HepG2 (cell line): ENCODE measurements around the gene TMEM121. TPM values are rescaled to one million over a fixed set of nuclear protein-coding genes. Genes with fewer than 3 reads are reported as not detected.
A peak's percentile ranks its signal among the peaks of the same experiment; 100 is the strongest.

Experiments
- CREM ChIP-seq, 2 experiments: sonication (generic) in 1 of 2; formaldehyde crosslinking in 1 of 2; IDR thresholded peaks; 2 replicates each; pipeline versions ENCODE4 v1.4.0 to v1.6.1; 2016 to 2020; ENCODE audit warnings: antibody characterized with exemption in 1 of 2, mild to moderate bottlenecking in 1 of 2, missing genetic modification reagents in 1 of 2
- MED1 ChIP-seq: sonication (generic); formaldehyde crosslinking; IDR thresholded peaks from 2 replicates; pipeline ENCODE4 v1.4.0; 2020; ENCODE audit warnings: missing genetic modification reagents
- MEIS1 ChIP-seq: sonication (generic); formaldehyde crosslinking; IDR thresholded peaks from 2 replicates; pipeline ENCODE4 v1.9.0; 2021; ENCODE audit warnings: mild to moderate bottlenecking, missing genetic modification reagents, moderate library complexity, borderline replicate concordance
- SIN3A ChIP-seq: IDR thresholded peaks from 2 replicates; pipeline ENCODE4 v1.6.1; 2011; ENCODE audit warnings: low read depth, mild to moderate bottlenecking, control low read depth, low read length, borderline replicate concordance
- SKI ChIP-seq: fragments of 450-650 bp; IDR thresholded peaks from one replicate; pipeline ENCODE4 v1.6.1; 2018; ENCODE audit warnings: mild to moderate bottlenecking; ENCODE audit not compliant: partially characterized antibody
- TARDBP ChIP-seq: sonication (generic); formaldehyde crosslinking; IDR thresholded peaks from 2 replicates; pipeline ENCODE4 v1.8.0; 2022; ENCODE audit warnings: mild to moderate bottlenecking, missing genetic modification reagents
- THYN1 ChIP-seq: sonication (generic); formaldehyde crosslinking; IDR thresholded peaks from 2 replicates; pipeline ENCODE4 v1.8.1; 2023; ENCODE audit warnings: low read depth, mild to moderate bottlenecking, moderate library complexity, missing genetic modification reagents, borderline replicate concordance
- YEATS2 ChIP-seq: sonication (generic); formaldehyde crosslinking; IDR thresholded peaks from 2 replicates; pipeline ENCODE4 v1.4.0; 2020; ENCODE audit warnings: missing genetic modification reagents, borderline replicate concordance
- ZNF274 ChIP-seq: sonication (generic); formaldehyde crosslinking; IDR thresholded peaks from 2 replicates; pipeline ENCODE4 v1.5.1; 2020; ENCODE audit warnings: mild to moderate bottlenecking, missing genetic modification reagents
- ZNF484 ChIP-seq: sonication (generic); formaldehyde crosslinking; IDR thresholded peaks from 2 replicates; pipeline ENCODE4 v1.5.1; 2020; ENCODE audit warnings: mild to moderate bottlenecking, low read depth, missing genetic modification reagents, borderline replicate concordance
- ZNF713 ChIP-seq: sonication (generic); formaldehyde crosslinking; IDR thresholded peaks from 2 replicates; pipeline ENCODE4 v1.4.0; 2020; ENCODE audit warnings: mild to moderate bottlenecking, missing genetic modification reagents
- polyA plus RNA-seq, 8 experiments: library from polyadenylated mRNA; depleted of rRNA in 3 of 8; stranded (reverse) in 7 of 8; unstranded in 1 of 8; fragments of >200 nt; fragmentation: Illumina TruSeq in 4 of 8; extraction: Trizol in 4 of 8; gene quantifications; 2 replicates each; pipeline versions ENCODE4 v1.2.1 to v1.2.3, GENCODE V29; 2011 to 2016; ENCODE audit warnings: low read depth in 4 of 8, missing spikeins in 1 of 8, mixed read lengths in 1 of 8; ENCODE audit not compliant: insufficient read depth in 1 of 8
- total RNA-seq, 5 experiments: library from RNA; depleted of rRNA; stranded (reverse); fragments of >200 nt; fragmentation: Illumina TruSeq; extraction: Trizol; gene quantifications; 2 replicates each; pipeline ENCODE4 v1.2.3, GENCODE V29; 2016; ENCODE audit warnings: low read depth in 1 of 5
- TF ChIP-seq, protein P1 (sequence below): sonication (generic); formaldehyde crosslinking; IDR thresholded peaks from 2 replicates; pipeline ENCODE4 v1.5.0; 2020; ENCODE audit warnings: mild to moderate bottlenecking, missing genetic modification reagents
- TF ChIP-seq, protein P2 (sequence below): sonication (generic); formaldehyde crosslinking; IDR thresholded peaks from 2 replicates; pipeline ENCODE4 v1.4.0; 2020; ENCODE audit warnings: missing genetic modification reagents, low read depth, mild to moderate bottlenecking, borderline replicate concordance
- TF ChIP-seq, protein P3 (sequence below): sonication (generic); formaldehyde crosslinking; IDR thresholded peaks from 2 replicates; pipeline ENCODE4 v1.5.0; 2020; ENCODE audit warnings: mild to moderate bottlenecking, missing genetic modification reagents
- TF ChIP-seq, protein P4 (sequence below), 2 experiments: sonication (generic) in 1 of 2; formaldehyde crosslinking in 1 of 2; IDR thresholded peaks; 2 replicates each; pipeline versions ENCODE4 v1.4.0 to v1.6.1; 2018 to 2020; ENCODE audit warnings: missing genetic modification reagents in 2 of 2, borderline replicate concordance in 1 of 2, low read depth in 1 of 2, mild to moderate bottlenecking in 1 of 2, missing biosample characterization in 1 of 2
- TF ChIP-seq, protein P5 (sequence below): sonication (generic); formaldehyde crosslinking; IDR thresholded peaks from 2 replicates; pipeline ENCODE4 v1.4.0; 2020; ENCODE audit warnings: mild to moderate bottlenecking, missing genetic modification reagents

TMEM121 gene
- total and polyA plus RNA-seq, 2 of the 13 experiments (the other 11 are each of a cell fraction or from before 2014, with no cell fraction given): 6.6 to 19.0 TPM

DNA sequence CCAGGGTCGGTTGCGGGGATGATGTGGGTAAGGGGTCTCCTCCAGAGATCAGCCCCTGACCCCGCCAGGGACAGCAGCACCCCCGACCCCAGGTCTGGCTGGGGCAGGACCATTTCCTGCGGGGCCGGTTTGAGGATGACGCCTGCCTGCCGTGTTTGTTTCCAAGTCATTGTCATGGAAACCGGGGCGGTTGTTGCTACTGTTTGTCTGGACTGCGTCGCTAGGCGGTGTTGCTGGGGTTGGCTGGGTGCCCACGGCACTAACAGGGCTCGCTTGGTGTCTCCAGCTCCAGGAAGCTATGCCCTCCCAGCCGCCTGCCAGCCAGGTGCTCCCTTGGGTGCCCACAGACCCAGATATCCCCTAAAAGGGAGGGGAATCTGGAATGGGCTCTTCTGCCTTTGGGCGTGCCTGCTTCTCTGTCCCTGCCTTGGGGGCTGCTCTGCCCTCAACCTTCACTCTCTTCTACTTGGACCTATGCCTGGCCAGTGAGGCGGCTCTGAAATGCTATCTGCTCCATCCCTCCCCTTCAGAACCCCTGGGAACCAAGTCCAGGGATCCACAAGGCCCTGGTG, 44.4 kb upstream of the TMEM121 start (continued):
- TF ChIP-seq THYN1 (CRISPR knock-in tag) (no peak), ZNF274 (CRISPR knock-in tag) (no peak; the same call in 1 of the 2 replicates), TARDBP (no peak), ZNF713 (no peak), CREM (IDR thresholded peaks at IDR 0.05) (no peak), CREM (CRISPR knock-in tag; IDR thresholded peaks at IDR 0.05) (no peak), MED1 (0 out of 2 replicates have a peak, but pooled peaks have one; percentile 28), ZNF484 (CRISPR knock-in tag) (no peak), MEIS1 (CRISPR knock-in tag) (no peak), SKI (peak; percentile 77), YEATS2 (CRISPR knock-in tag) (no peak), SIN3A (peak; percentile 88; the same call in 1 of the 2 replicates)
- TF ChIP-seq, protein P1, sequence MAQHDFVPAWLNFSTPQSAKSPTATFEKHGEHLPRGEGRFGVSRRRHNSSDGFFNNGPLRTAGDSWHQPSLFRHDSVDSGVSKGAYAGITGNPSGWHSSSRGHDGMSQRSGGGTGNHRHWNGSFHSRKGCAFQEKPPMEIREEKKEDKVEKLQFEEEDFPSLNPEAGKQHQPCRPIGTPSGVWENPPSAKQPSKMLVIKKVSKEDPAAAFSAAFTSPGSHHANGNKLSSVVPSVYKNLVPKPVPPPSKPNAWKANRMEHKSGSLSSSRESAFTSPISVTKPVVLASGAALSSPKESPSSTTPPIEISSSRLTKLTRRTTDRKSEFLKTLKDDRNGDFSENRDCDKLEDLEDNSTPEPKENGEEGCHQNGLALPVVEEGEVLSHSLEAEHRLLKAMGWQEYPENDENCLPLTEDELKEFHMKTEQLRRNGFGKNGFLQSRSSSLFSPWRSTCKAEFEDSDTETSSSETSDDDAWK (CRISPR knock-in tag): no peak
- TF ChIP-seq, protein P2, sequence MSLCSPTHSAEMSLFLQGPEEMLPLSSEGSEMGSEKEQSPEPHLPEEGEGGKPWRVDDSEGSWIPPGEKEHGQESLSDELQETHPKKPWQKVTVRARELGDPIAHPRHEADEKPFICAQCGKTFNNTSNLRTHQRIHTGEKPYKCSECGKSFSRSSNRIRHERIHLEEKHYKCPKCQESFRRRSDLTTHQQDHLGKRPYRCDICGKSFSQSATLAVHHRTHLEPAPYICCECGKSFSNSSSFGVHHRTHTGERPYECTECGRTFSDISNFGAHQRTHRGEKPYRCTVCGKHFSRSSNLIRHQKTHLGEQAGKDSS: no peak
- TF ChIP-seq, protein P3, sequence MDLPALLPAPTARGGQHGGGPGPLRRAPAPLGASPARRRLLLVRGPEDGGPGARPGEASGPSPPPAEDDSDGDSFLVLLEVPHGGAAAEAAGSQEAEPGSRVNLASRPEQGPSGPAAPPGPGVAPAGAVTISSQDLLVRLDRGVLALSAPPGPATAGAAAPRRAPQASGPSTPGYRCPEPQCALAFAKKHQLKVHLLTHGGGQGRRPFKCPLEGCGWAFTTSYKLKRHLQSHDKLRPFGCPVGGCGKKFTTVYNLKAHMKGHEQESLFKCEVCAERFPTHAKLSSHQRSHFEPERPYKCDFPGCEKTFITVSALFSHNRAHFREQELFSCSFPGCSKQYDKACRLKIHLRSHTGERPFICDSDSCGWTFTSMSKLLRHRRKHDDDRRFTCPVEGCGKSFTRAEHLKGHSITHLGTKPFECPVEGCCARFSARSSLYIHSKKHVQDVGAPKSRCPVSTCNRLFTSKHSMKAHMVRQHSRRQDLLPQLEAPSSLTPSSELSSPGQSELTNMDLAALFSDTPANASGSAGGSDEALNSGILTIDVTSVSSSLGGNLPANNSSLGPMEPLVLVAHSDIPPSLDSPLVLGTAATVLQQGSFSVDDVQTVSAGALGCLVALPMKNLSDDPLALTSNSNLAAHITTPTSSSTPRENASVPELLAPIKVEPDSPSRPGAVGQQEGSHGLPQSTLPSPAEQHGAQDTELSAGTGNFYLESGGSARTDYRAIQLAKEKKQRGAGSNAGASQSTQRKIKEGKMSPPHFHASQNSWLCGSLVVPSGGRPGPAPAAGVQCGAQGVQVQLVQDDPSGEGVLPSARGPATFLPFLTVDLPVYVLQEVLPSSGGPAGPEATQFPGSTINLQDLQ: no peak
- TF ChIP-seq, protein P4, sequence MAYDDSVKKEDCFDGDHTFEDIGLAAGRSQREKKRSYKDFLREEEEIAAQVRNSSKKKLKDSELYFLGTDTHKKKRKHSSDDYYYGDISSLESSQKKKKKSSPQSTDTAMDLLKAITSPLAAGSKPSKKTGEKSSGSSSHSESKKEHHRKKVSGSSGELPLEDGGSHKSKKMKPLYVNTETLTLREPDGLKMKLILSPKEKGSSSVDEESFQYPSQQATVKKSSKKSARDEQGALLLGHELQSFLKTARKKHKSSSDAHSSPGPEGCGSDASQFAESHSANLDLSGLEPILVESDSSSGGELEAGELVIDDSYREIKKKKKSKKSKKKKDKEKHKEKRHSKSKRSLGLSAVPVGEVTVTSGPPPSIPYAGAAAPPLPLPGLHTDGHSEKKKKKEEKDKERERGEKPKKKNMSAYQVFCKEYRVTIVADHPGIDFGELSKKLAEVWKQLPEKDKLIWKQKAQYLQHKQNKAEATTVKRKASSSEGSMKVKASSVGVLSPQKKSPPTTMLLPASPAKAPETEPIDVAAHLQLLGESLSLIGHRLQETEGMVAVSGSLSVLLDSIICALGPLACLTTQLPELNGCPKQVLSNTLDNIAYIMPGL (CRISPR knock-in tag; IDR thresholded peaks at IDR 0.05; ENCODE audit: borderline replicate concordance in 1 of 2, low read depth in 1 of 2): peak in 1 of 2 experiments; percentile 21; a peak in 1 of 4 replicates
- TF ChIP-seq, protein P5, sequence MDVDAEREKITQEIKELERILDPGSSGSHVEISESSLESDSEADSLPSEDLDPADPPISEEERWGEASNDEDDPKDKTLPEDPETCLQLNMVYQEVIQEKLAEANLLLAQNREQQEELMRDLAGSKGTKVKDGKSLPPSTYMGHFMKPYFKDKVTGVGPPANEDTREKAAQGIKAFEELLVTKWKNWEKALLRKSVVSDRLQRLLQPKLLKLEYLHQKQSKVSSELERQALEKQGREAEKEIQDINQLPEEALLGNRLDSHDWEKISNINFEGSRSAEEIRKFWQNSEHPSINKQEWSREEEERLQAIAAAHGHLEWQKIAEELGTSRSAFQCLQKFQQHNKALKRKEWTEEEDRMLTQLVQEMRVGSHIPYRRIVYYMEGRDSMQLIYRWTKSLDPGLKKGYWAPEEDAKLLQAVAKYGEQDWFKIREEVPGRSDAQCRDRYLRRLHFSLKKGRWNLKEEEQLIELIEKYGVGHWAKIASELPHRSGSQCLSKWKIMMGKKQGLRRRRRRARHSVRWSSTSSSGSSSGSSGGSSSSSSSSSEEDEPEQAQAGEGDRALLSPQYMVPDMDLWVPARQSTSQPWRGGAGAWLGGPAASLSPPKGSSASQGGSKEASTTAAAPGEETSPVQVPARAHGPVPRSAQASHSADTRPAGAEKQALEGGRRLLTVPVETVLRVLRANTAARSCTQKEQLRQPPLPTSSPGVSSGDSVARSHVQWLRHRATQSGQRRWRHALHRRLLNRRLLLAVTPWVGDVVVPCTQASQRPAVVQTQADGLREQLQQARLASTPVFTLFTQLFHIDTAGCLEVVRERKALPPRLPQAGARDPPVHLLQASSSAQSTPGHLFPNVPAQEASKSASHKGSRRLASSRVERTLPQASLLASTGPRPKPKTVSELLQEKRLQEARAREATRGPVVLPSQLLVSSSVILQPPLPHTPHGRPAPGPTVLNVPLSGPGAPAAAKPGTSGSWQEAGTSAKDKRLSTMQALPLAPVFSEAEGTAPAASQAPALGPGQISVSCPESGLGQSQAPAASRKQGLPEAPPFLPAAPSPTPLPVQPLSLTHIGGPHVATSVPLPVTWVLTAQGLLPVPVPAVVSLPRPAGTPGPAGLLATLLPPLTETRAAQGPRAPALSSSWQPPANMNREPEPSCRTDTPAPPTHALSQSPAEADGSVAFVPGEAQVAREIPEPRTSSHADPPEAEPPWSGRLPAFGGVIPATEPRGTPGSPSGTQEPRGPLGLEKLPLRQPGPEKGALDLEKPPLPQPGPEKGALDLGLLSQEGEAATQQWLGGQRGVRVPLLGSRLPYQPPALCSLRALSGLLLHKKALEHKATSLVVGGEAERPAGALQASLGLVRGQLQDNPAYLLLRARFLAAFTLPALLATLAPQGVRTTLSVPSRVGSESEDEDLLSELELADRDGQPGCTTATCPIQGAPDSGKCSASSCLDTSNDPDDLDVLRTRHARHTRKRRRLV (CRISPR knock-in tag): no peak
